DND-41 (cell line): ENCODE data around the gene AKT3.
"Not testable (repeated sequence)": the region's sequence is repeated elsewhere in the genome, so short reads cannot be mapped to it uniquely, and the experiment has no call there.

ENCODE experiments used
- ATAC-seq: fragments of 200-7000 bp; cut with Tn5 transposase; 3 replicates; pipeline ENCODE4 v1.9.1; 2021; ENCODE audit warnings: low read depth; ENCODE audit not compliant: insufficient read depth
- DNase-seq: peaks from one replicate; pipeline ENCODE4 v3.0.0-alpha.2; 2020
- H2AFZ ChIP-seq: 2 replicates; pipeline ENCODE4 v1.6.0; 2012; ENCODE audit warnings: low read depth, low read length
- H3K27ac ChIP-seq: 2 replicates; pipeline ENCODE4 v1.5.1; 2012; ENCODE audit warnings: low read length, inconsistent platforms
- H3K27me3 ChIP-seq: fragments of 200-600 bp; sonication (generic); 2 replicates; pipeline ENCODE4 v1.6.0; 2012; ENCODE audit warnings: low read length, mild to moderate bottlenecking, inconsistent platforms; ENCODE audit not compliant: insufficient read depth, poor library complexity
- H3K36me3 ChIP-seq: 2 replicates; pipeline ENCODE4 v1.5.1; 2012; ENCODE audit warnings: low read length, inconsistent platforms; ENCODE audit not compliant: insufficient read depth
- H3K4me1 ChIP-seq: 2 replicates; pipeline ENCODE4 v1.5.1; 2012; ENCODE audit warnings: mild to moderate bottlenecking, low read length; ENCODE audit not compliant: insufficient read depth
- H3K4me2 ChIP-seq: 2 replicates; pipeline ENCODE4 v1.6.0; 2012; ENCODE audit warnings: mild to moderate bottlenecking, moderate library complexity, low read length, inconsistent platforms; ENCODE audit not compliant: insufficient read depth
- H3K4me3 ChIP-seq, 2 experiments: fragments of 200-600 bp in 1 of 2; shearing (Covaris generic) in 1 of 2; 2 replicates each; pipeline ENCODE4 v1.5.1; 2012 to 2016; ENCODE audit warnings: inconsistent platforms in 2 of 2, low read length in 2 of 2, mild to moderate bottlenecking in 2 of 2, low read depth in 1 of 2, moderate library complexity in 1 of 2
- H3K79me2 ChIP-seq: 2 replicates; pipeline ENCODE4 v1.6.0; 2012; ENCODE audit warnings: low read length, inconsistent platforms; ENCODE audit not compliant: insufficient read depth
- H3K9ac ChIP-seq: 2 replicates; pipeline ENCODE4 v1.6.0; 2012; ENCODE audit warnings: low read depth, mild to moderate bottlenecking, inconsistent platforms, low read length, moderate library complexity
- H3K9me3 ChIP-seq: 2 replicates; pipeline ENCODE4 v1.5.1; 2012; ENCODE audit warnings: low read length, moderate library complexity, mild to moderate bottlenecking, inconsistent platforms; ENCODE audit not compliant: insufficient read depth, severe bottlenecking
- H4K20me1 ChIP-seq: 2 replicates; pipeline ENCODE4 v1.6.0; 2012; ENCODE audit warnings: low read length; ENCODE audit not compliant: insufficient read depth
- EZH2 ChIP-seq: IDR thresholded peaks from 3 replicates; pipeline ENCODE4 v1.6.1; 2012; ENCODE audit warnings: borderline replicate concordance, low read depth, mild to moderate bottlenecking, moderate library complexity, low read length, inconsistent platforms; ENCODE audit not compliant: severe bottlenecking
- TF ChIP-seq, protein P1 (sequence below): IDR thresholded peaks from 2 replicates; pipeline ENCODE4 v1.5.1; 2012; ENCODE audit warnings: borderline replicate concordance, low read length, moderate library complexity, mild to moderate bottlenecking; ENCODE audit not compliant: poor library complexity, severe bottlenecking; ENCODE audit errors: extremely low read depth

AKT3 gene

DNA sequence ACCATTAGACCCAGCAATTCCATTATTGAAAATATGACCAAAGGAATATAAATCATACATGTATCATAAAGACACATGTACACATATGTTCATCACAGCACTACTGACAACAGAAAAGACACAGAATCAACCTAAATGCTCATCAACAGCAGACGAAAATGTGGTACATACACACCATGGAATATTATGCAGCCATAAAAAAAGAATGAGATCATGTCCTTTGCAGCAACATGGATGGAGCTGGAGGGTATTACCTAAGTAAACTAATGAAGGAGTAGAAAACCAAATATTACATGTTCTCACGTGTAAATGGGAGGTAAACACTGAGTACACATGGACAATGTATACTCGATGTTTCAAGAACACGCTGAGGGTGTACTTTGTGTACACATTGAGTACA is 15.9 kb downstream of the AKT3 start:
- H3K4me2 ChIP-seq: no peak overlapping the region
- H3K36me3 ChIP-seq: peaks cover 19% of the 10 kb centered on the region; the same call in 1 of the 2 replicates
- H4K20me1 ChIP-seq: no peaks in the 10 kb centered on the region
- ATAC-seq (no peak), DNase-seq (no peak)
- H3K4me1 ChIP-seq: peaks cover 16% of the 10 kb centered on the region
- no peak overlapping the region for H3K9ac ChIP-seq
- no peak overlapping the region for H3K4me3 ChIP-seq
- no peaks in the 10 kb centered on the region for H3K27me3 ChIP-seq
- peaks cover 13% of the 10 kb centered on the region for H3K79me2 ChIP-seq
- no peak overlapping the region for H3K27ac ChIP-seq
- TF ChIP-seq EZH2: no peak
- TF ChIP-seq, protein P1, sequence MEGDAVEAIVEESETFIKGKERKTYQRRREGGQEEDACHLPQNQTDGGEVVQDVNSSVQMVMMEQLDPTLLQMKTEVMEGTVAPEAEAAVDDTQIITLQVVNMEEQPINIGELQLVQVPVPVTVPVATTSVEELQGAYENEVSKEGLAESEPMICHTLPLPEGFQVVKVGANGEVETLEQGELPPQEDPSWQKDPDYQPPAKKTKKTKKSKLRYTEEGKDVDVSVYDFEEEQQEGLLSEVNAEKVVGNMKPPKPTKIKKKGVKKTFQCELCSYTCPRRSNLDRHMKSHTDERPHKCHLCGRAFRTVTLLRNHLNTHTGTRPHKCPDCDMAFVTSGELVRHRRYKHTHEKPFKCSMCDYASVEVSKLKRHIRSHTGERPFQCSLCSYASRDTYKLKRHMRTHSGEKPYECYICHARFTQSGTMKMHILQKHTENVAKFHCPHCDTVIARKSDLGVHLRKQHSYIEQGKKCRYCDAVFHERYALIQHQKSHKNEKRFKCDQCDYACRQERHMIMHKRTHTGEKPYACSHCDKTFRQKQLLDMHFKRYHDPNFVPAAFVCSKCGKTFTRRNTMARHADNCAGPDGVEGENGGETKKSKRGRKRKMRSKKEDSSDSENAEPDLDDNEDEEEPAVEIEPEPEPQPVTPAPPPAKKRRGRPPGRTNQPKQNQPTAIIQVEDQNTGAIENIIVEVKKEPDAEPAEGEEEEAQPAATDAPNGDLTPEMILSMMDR: no peak
- no peak overlapping the region for H2AFZ ChIP-seq
- peaks cover 14% of the 10 kb centered on the region for H3K9me3 ChIP-seq

DNA sequence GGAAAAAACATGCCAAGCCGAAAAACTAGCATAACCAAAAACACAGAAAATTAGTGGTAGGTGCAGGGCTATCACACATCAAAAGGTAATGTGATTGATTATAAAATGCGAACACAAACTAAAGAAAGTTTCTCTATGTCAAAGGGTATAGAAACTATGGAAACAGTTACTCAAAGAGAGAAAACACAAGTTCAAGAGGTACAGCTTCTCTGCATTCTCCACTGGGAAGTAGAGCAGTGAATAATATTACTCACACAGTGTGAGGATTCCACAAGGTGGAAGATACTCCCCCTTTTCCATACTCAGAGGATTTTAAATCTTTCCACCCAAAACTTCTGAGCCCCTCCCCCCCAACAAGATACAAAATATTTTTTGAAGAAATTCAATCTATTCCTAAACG is 18.6 kb downstream of the AKT3 start:
- no peak overlapping the region for H3K4me3 ChIP-seq
- H2AFZ ChIP-seq: no peak overlapping the region
- peaks cover 10% of the 10 kb centered on the region for H3K4me1 ChIP-seq
- no peak overlapping the region for H3K9ac ChIP-seq
- ATAC-seq: no peak
- peaks cover 5% of the 10 kb centered on the region for H3K9me3 ChIP-seq
- no peak for DNase-seq
- H3K4me2 ChIP-seq: no peak overlapping the region
- H4K20me1 ChIP-seq: no peaks in the 10 kb centered on the region
- no peak for TF ChIP-seq EZH2
- TF ChIP-seq, protein P1: no peak
- no peak overlapping the region for H3K27ac ChIP-seq
- peaks cover 5% of the 10 kb centered on the region; the same call in 1 of the 2 replicates for H3K79me2 ChIP-seq
- no peaks in the 10 kb centered on the region for H3K27me3 ChIP-seq
- peaks cover 11% of the 10 kb centered on the region for H3K36me3 ChIP-seq

DNA sequence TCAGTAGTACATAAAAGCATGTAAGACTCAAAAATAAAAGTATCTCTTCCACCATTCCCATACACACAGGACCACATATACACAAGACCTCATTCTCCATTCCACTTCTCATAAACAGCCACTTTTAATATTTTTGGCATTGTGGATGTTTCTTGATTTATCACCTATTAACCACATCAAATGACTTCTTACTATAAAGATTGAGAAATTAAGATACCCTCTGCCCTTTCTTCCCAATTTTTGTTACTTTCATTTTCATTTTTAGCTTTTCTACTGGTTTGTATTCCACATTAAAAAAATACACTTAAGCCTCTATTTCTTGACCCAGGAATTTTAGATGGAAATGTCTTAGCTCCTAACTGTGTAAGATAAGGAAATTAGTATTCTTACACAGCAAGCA is 22.8 kb downstream of the AKT3 start:
- Histone ChIP-seq H3K36me3 (peaks cover 9% of the 10 kb centered on the region), H3K27ac (0 out of 2 replicates have a peak overlapping the region, but pooled peaks have one; percentile 7), H4K20me1 (no peaks in the 10 kb centered on the region), H3K4me2 (peak overlapping the region; percentile 25; the same call in 1 of the 2 replicates), H3K4me3 (peak overlapping the region in 1 of 2 experiments; percentile 29; a peak in 1 of 4 replicates), H3K79me2 (peaks cover 16% of the 10 kb centered on the region), H3K27me3 (no peaks in the 10 kb centered on the region), H3K9ac (no peak overlapping the region), H2AFZ (no peak overlapping the region), H3K4me1 (peaks cover 10% of the 10 kb centered on the region), H3K9me3 (peaks cover 6% of the 10 kb centered on the region)
- DNase-seq (no peak), ATAC-seq (no peak)
- no peak for TF ChIP-seq EZH2

DNA sequence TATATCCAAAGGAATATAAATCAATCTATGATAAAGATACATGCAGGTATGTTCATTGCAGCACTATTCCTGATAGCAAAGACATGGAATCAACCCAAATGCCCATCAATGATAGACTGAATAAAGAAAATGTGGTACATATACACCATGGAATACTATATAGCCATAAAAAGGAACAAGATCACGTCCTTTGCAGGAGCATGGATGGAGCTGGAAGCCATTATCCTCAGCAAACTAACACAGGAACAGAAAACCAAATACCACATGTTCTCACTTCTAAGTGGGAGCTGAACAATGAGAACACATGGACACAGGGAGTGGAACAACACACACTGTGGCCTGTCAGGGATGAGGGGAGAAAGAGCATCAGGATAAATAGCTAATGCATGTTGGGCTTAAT is 25.1 kb downstream of the AKT3 start:
- H3K27me3 ChIP-seq, H3K4me1 ChIP-seq, H3K4me2 ChIP-seq, ATAC-seq, H4K20me1 ChIP-seq, H2AFZ ChIP-seq, H3K4me3 ChIP-seq, H3K27ac ChIP-seq, H3K9ac ChIP-seq, DNase-seq: not testable (repeated sequence)
- Histone ChIP-seq H3K79me2 (peaks cover 33% of the 10 kb centered on the region), H3K36me3 (peaks cover 18% of the 10 kb centered on the region), H3K9me3 (peaks cover 16% of the 10 kb centered on the region)
